HepG2 (cell line): Measurements from ENCODE around the gene PAK2. TPM values are rescaled to one million over a fixed set of nuclear protein-coding genes. Genes with fewer than 3 reads are reported as not detected.
A peak's percentile ranks its signal among the peaks of the same experiment; 100 is the strongest.

Source experiments
- ARID2 ChIP-seq: sonication (generic); formaldehyde crosslinking; IDR thresholded peaks from 2 replicates; pipeline ENCODE4 v1.8.1; 2022; ENCODE audit warnings: mild to moderate bottlenecking, missing genetic modification reagents, borderline replicate concordance
- ATF4 ChIP-seq, 2 experiments: fragments of 450-650 bp in 1 of 2; sonication (generic) in 1 of 2; formaldehyde crosslinking; IDR thresholded peaks; 2 replicates each; pipeline versions ENCODE4 v1.5.0 to v1.8.0; 2020 to 2022; ENCODE audit warnings: mild to moderate bottlenecking in 1 of 2, missing genetic modification reagents in 1 of 2
- EHMT2 ChIP-seq: fragments of 200-600 bp; sonication (generic); IDR thresholded peaks from 2 replicates; pipeline ENCODE4 v1.7.0; 2017; ENCODE audit warnings: antibody characterized with exemption, low read depth, low read length, borderline replicate concordance
- ELF3 ChIP-seq: IDR thresholded peaks from 2 replicates; pipeline ENCODE4 v1.6.1; 2016; ENCODE audit warnings: missing genetic modification reagents, missing compliant biosample characterization
- ESRRA ChIP-seq: sonication (generic); formaldehyde crosslinking; IDR thresholded peaks from 2 replicates; pipeline ENCODE4 v1.5.1; 2020; ENCODE audit warnings: mild to moderate bottlenecking, low read depth, missing genetic modification reagents
- FOSL1 ChIP-seq: sonication (generic); formaldehyde crosslinking; IDR thresholded peaks from 2 replicates; pipeline ENCODE4 v1.9.0; 2021; ENCODE audit warnings: missing genetic modification reagents, borderline replicate concordance
- GLI4 ChIP-seq: sonication (generic); formaldehyde crosslinking; IDR thresholded peaks from 2 replicates; pipeline ENCODE4 v1.5.1; 2020; ENCODE audit warnings: missing genetic modification reagents, mild to moderate bottlenecking, moderate library complexity, borderline replicate concordance
- MIER3 ChIP-seq: IDR thresholded peaks from 2 replicates; pipeline ENCODE4 v1.6.1; 2016; ENCODE audit warnings: missing compliant biosample characterization, borderline replicate concordance
- MTERF4 ChIP-seq: sonication (generic); formaldehyde crosslinking; IDR thresholded peaks from 2 replicates; pipeline ENCODE4 v1.8.0; 2023; ENCODE audit warnings: mild to moderate bottlenecking, missing genetic modification reagents
- MTF2 ChIP-seq: sonication (generic); formaldehyde crosslinking; IDR thresholded peaks from 2 replicates; pipeline ENCODE4 v1.5.0; 2020; ENCODE audit warnings: missing genetic modification reagents, borderline replicate concordance
- SIN3B ChIP-seq: fragments of 150-350 bp; IDR thresholded peaks from 2 replicates; pipeline ENCODE4 v1.6.1; 2014; ENCODE audit warnings: low read length
- SOX5 ChIP-seq: IDR thresholded peaks from 2 replicates; pipeline ENCODE4 v1.6.1; 2016; ENCODE audit warnings: borderline replicate concordance
- TFDP1 ChIP-seq: IDR thresholded peaks from 2 replicates; pipeline ENCODE4 v1.6.1; 2016; ENCODE audit warnings: missing compliant biosample characterization, missing genetic modification reagents, borderline replicate concordance
- XRCC5 ChIP-seq: fragments of 200-400 bp; formaldehyde crosslinking; optimal IDR thresholded peaks from 2 replicates; pipeline ENCODE3; 2017; ENCODE audit warnings: mild to moderate bottlenecking, low read length
- ZNF143 ChIP-seq: sonication (generic); formaldehyde crosslinking; IDR thresholded peaks from 2 replicates; pipeline ENCODE4 v1.4.0; 2020; ENCODE audit warnings: missing genetic modification reagents
- ZNF24 ChIP-seq: fragments of 450-650 bp; IDR thresholded peaks from 2 replicates; pipeline ENCODE4 v1.6.1; 2017; ENCODE audit warnings: antibody characterized with exemption, mild to moderate bottlenecking
- ZNF407 ChIP-seq: sonication (generic); formaldehyde crosslinking; IDR thresholded peaks from one replicate; pipeline ENCODE4 v1.5.1; 2020; ENCODE audit warnings: mild to moderate bottlenecking, missing genetic modification reagents; ENCODE audit errors: not compliant biosample characterization
- ZNF557 ChIP-seq: sonication (generic); formaldehyde crosslinking; IDR thresholded peaks from 2 replicates; pipeline ENCODE4 v1.4.0; 2020; ENCODE audit warnings: missing genetic modification reagents
- ZNF572 ChIP-seq: sonication (generic); formaldehyde crosslinking; IDR thresholded peaks from 2 replicates; pipeline ENCODE4 v1.5.1; 2020; ENCODE audit warnings: mild to moderate bottlenecking, missing genetic modification reagents
- polyA plus RNA-seq, 8 experiments: library from polyadenylated mRNA; depleted of rRNA in 3 of 8; stranded (reverse) in 7 of 8; unstranded in 1 of 8; fragments of >200 nt; fragmentation: Illumina TruSeq in 4 of 8; extraction: Trizol in 4 of 8; gene quantifications; 2 replicates each; pipeline versions ENCODE4 v1.2.1 to v1.2.3, GENCODE V29; 2011 to 2016; ENCODE audit warnings: low read depth in 4 of 8, missing spikeins in 1 of 8, mixed read lengths in 1 of 8; ENCODE audit not compliant: insufficient read depth in 1 of 8
- total RNA-seq, 5 experiments: library from RNA; depleted of rRNA; stranded (reverse); fragments of >200 nt; fragmentation: Illumina TruSeq; extraction: Trizol; gene quantifications; 2 replicates each; pipeline ENCODE4 v1.2.3, GENCODE V29; 2016; ENCODE audit warnings: low read depth in 1 of 5

Gene PAK2
- total and polyA plus RNA-seq, 2 of the 13 experiments (the other 11 are each of a cell fraction or from before 2014, with no cell fraction given) = 23.0 to 24.7 TPM

GRCh38 chr3:196711838-196712513 lies 27.7 kb upstream of the PAK2 start, which contains the start of the genes CEP19 and PIGX (continued):
- TF ChIP-seq ZNF407 (CRISPR knock-in tag) = no peak
- no peak for TF ChIP-seq ATF4 (CRISPR knock-in tag; IDR thresholded peaks at IDR 0.05)
- no peak for TF ChIP-seq EHMT2
- 0 out of 2 replicates have a peak, but pooled peaks have one; percentile 21 for TF ChIP-seq MTERF4 (CRISPR knock-in tag)
- TF ChIP-seq MTF2 (CRISPR knock-in tag) = peak; percentile 46; the same call in 1 of the 2 replicates
- TF ChIP-seq ZNF143 = no peak
- peak; percentile 66; the same call in 1 of the 2 replicates for TF ChIP-seq TFDP1 (CRISPR knock-in tag)
- TF ChIP-seq ZNF557 = no peak
- TF ChIP-seq MIER3 = no peak
- no peak for TF ChIP-seq ZNF572 (CRISPR knock-in tag)
- TF ChIP-seq GLI4 (CRISPR knock-in tag) = 0 out of 2 replicates have a peak, but pooled peaks have one; percentile 3
- TF ChIP-seq XRCC5 = peak; percentile 33
- no peak for TF ChIP-seq SOX5 (CRISPR knock-in tag)
- TF ChIP-seq ESRRA (CRISPR knock-in tag) = no peak; the same call in 1 of the 2 replicates
- TF ChIP-seq ZNF24 = no peak
- TF ChIP-seq SIN3B = no peak
- TF ChIP-seq ELF3 (CRISPR knock-in tag) = peak; percentile 9; the same call in 1 of the 2 replicates
- TF ChIP-seq ARID2 (CRISPR knock-in tag) = no peak
- no peak for TF ChIP-seq FOSL1
